ENCODE results near the gene ELF3. TPM values are rescaled to one million over a fixed set of nuclear protein-coding genes. Genes with fewer than 3 reads are reported as not detected.
"Not testable (repeated sequence)": the region's sequence is repeated elsewhere in the genome, so short reads cannot be mapped to it uniquely, and the experiment has no call there.

The ELF3 gene
- total and polyA plus RNA-seq, 10 of the 15 experiments (the other 5 are each of a cell fraction or from before 2014, with no cell fraction given): 0.07 to 14.3 (median 0.58) TPM; not detected in 1

- H3K4me3 ChIP-seq; H3K79me2 ChIP-seq (ENCODE audit: control insufficient read depth, insufficient read depth, low read length); FAIRE-seq; H3K36me3 ChIP-seq (ENCODE audit: control insufficient read depth in 2 of 2, insufficient read depth in 2 of 2, low read length in 1 of 2); ATAC-seq; in situ Hi-C loops (cut with MboI); H3K9ac ChIP-seq (ENCODE audit: control insufficient read depth, insufficient read depth, low read length); H2AFZ ChIP-seq (ENCODE audit: control insufficient read depth, low read depth, low read length); H4K20me1 ChIP-seq (ENCODE audit: control insufficient read depth, insufficient read depth); H3K27ac ChIP-seq (ENCODE audit: control insufficient read depth, insufficient read depth); SMC1A ChIA-PET (ENCODE audit: uncharacterized antibody, unreplicated experiment); H3K9me3 ChIP-seq (replicated peaks; ENCODE audit: control insufficient read depth, insufficient read depth, low read length); H3K27me3 ChIP-seq (replicated peaks in 1 of 2; ENCODE audit: control insufficient read depth in 2 of 2, insufficient read depth in 2 of 2, low read length in 1 of 2); intact Hi-C loops (cut with micrococcal nuclease; ENCODE audit: unreplicated experiment); RAD21 ChIA-PET (ENCODE audit: unreplicated experiment); CTCF ChIA-PET; H3K4me1 ChIP-seq (ENCODE audit: control insufficient read depth, insufficient read depth, low read length); DNase-seq (ENCODE audit: low read depth, low spot score); BruUV-seq (replicated peaks); H3K4me2 ChIP-seq (ENCODE audit: control insufficient read depth, insufficient read depth): not testable (repeated sequence)
- WGBS (ENCODE audit: insufficient coverage, insufficient replicate concordance, low lambda C conversion rate, missing lambda C conversion rate): 52% methylated on average over 10 of the region's 10 CpGs
- POLR2A ChIA-PET: interaction anchor here (0.7 kb wide), 1 partner anchor 233 kb away, joined by 4 read pairs; no protein-coding TSS in a partner anchor
Observed at GRCh38 chr1:202064889-202065312, 54.5 kb downstream of the ELF3 start.

Small RNA genes within 50 kb of the gene (microRNA-seq; reads per million reads assigned to microRNA genes)
- gene MIR6740: not detected

Small RNA genes within 50 kb of the gene (small RNA-seq; reads per million reads assigned to genes)
- not detected for gene AL691482.1
- gene AL691482.2: not detected
- not detected for gene MIR6740
- gene RF00156: not detected

Other genes with a start within 250 kb of the ELF3 start
Only the 7 nearest of the 9 such genes appear.
- 0.11 TPM in 1 of 2 replicates, not detected in the other for gene SHISA4, start 121.7 kb upstream of the ELF3 start, total RNA-seq (2014; rRNA removed)
- gene SHISA4, start 121.7 kb upstream of the ELF3 start, total RNA-seq (2014; rRNA removed; fragmentation: Illumina TruSeq; extraction: Trizol): not detected in 2 replicates
- gene SHISA4, start 121.7 kb upstream of the ELF3 start, total RNA-seq (2021): not detected in 2 replicates
- 0.07 TPM in 1 of 2 replicates, not detected in the other for gene SHISA4, start 121.7 kb upstream of the ELF3 start, polyA plus RNA-seq (2011; rRNA removed)
- gene SHISA4, start 121.7 kb upstream of the ELF3 start, polyA plus RNA-seq (2014; fragmentation: Illumina TruSeq; extraction: Trizol): 0.07 TPM in 1 of 2 replicates, not detected in the other
- gene SHISA4, start 121.7 kb upstream of the ELF3 start, polyA plus RNA-seq (2014; fragmentation: Nextera tagmentation; extraction: Ambion mirVana): not detected
- not detected in 2 replicates for gene SHISA4, start 121.7 kb upstream of the ELF3 start, polyA plus RNA-seq (2014; rRNA removed)
- not detected for gene SHISA4, start 121.7 kb upstream of the ELF3 start, polyA plus RNA-seq (2016; fragmentation: Nextera tagmentation; extraction: Ambion mirVana)
- gene LMOD1, start 64.0 kb upstream of the ELF3 start, total RNA-seq (2014; rRNA removed): not detected in 2 replicates
- not detected in 2 replicates for gene LMOD1, start 64.0 kb upstream of the ELF3 start, total RNA-seq (2014; rRNA removed; fragmentation: Illumina TruSeq; extraction: Trizol)
- 0.11 and 0.15 TPM in 2 replicates for gene LMOD1, start 64.0 kb upstream of the ELF3 start, total RNA-seq (2021)
- gene LMOD1, start 64.0 kb upstream of the ELF3 start, polyA plus RNA-seq (2011; rRNA removed): not detected in 2 replicates
- not detected in 2 replicates for gene LMOD1, start 64.0 kb upstream of the ELF3 start, polyA plus RNA-seq (2014; fragmentation: Illumina TruSeq; extraction: Trizol)
- gene LMOD1, start 64.0 kb upstream of the ELF3 start, polyA plus RNA-seq (2014; fragmentation: Nextera tagmentation; extraction: Ambion mirVana): not detected
- not detected in 2 replicates for gene LMOD1, start 64.0 kb upstream of the ELF3 start, polyA plus RNA-seq (2014; rRNA removed)
- gene LMOD1, start 64.0 kb upstream of the ELF3 start, polyA plus RNA-seq (2016; fragmentation: Nextera tagmentation; extraction: Ambion mirVana): not detected
- gene TIMM17A, start 55.1 kb upstream of the ELF3 start, total RNA-seq (2014; rRNA removed): 68.6 and 82.3 TPM in 2 replicates
- 77.6 and 79.7 TPM in 2 replicates for gene TIMM17A, start 55.1 kb upstream of the ELF3 start, total RNA-seq (2014; rRNA removed; fragmentation: Illumina TruSeq; extraction: Trizol)
- 74.4 TPM in 2 replicates for gene TIMM17A, start 55.1 kb upstream of the ELF3 start, total RNA-seq (2021)
- gene TIMM17A, start 55.1 kb upstream of the ELF3 start, polyA plus RNA-seq (2011; rRNA removed): 105 and 139 TPM in 2 replicates
- gene TIMM17A, start 55.1 kb upstream of the ELF3 start, polyA plus RNA-seq (2014; fragmentation: Illumina TruSeq; extraction: Trizol): 71.6 and 83.2 TPM in 2 replicates
- 100 to 1,000 TPM; 248 to 357 TPM for gene TIMM17A, start 55.1 kb upstream of the ELF3 start, polyA plus RNA-seq (2014; fragmentation: Nextera tagmentation; extraction: Ambion mirVana)
- 69.0 and 72.1 TPM in 2 replicates for gene TIMM17A, start 55.1 kb upstream of the ELF3 start, polyA plus RNA-seq (2014; rRNA removed)
- gene TIMM17A, start 55.1 kb upstream of the ELF3 start, polyA plus RNA-seq (2016; fragmentation: Nextera tagmentation; extraction: Ambion mirVana): 100 to 1,000 TPM; 176 to 180 TPM
- gene RNPEP, start 27.9 kb upstream of the ELF3 start, total RNA-seq (2014; rRNA removed): 38.1 and 38.5 TPM in 2 replicates
- 24.5 and 25.2 TPM in 2 replicates for gene RNPEP, start 27.9 kb upstream of the ELF3 start, total RNA-seq (2014; rRNA removed; fragmentation: Illumina TruSeq; extraction: Trizol)
- gene RNPEP, start 27.9 kb upstream of the ELF3 start, total RNA-seq (2021): 45.6 and 47.7 TPM in 2 replicates
- gene RNPEP, start 27.9 kb upstream of the ELF3 start, polyA plus RNA-seq (2011; rRNA removed): 31.9 and 47.8 TPM in 2 replicates
- 58.6 and 71.0 TPM in 2 replicates for gene RNPEP, start 27.9 kb upstream of the ELF3 start, polyA plus RNA-seq (2014; fragmentation: Illumina TruSeq; extraction: Trizol)
- gene RNPEP, start 27.9 kb upstream of the ELF3 start, polyA plus RNA-seq (2014; fragmentation: Nextera tagmentation; extraction: Ambion mirVana): 10 to 100 TPM; 18.3 to 21.6 TPM
- gene RNPEP, start 27.9 kb upstream of the ELF3 start, polyA plus RNA-seq (2014; rRNA removed): 40.8 and 41.5 TPM in 2 replicates
- gene RNPEP, start 27.9 kb upstream of the ELF3 start, polyA plus RNA-seq (2016; fragmentation: Nextera tagmentation; extraction: Ambion mirVana): 10 to 100 TPM; 62.8 to 68.2 TPM
- gene GPR37L1, start 112.3 kb downstream of the ELF3 start, total RNA-seq (2014; rRNA removed): under 0.01 TPM in 1 of 2 replicates, not detected in the other
- not detected in 2 replicates for gene GPR37L1, start 112.3 kb downstream of the ELF3 start, total RNA-seq (2014; rRNA removed; fragmentation: Illumina TruSeq; extraction: Trizol)
- gene GPR37L1, start 112.3 kb downstream of the ELF3 start, total RNA-seq (2021): not detected in 2 replicates
- gene GPR37L1, start 112.3 kb downstream of the ELF3 start, polyA plus RNA-seq (2011; rRNA removed): not detected in 2 replicates
- gene GPR37L1, start 112.3 kb downstream of the ELF3 start, polyA plus RNA-seq (2014; fragmentation: Illumina TruSeq; extraction: Trizol): not detected in 2 replicates
- under 1 TPM; under 0.01 to 0.02 TPM for gene GPR37L1, start 112.3 kb downstream of the ELF3 start, polyA plus RNA-seq (2014; fragmentation: Nextera tagmentation; extraction: Ambion mirVana)
- gene GPR37L1, start 112.3 kb downstream of the ELF3 start, polyA plus RNA-seq (2014; rRNA removed): 0.01 TPM in 1 of 2 replicates, not detected in the other
- under 1 TPM; 0.03 to 0.08 TPM for gene GPR37L1, start 112.3 kb downstream of the ELF3 start, polyA plus RNA-seq (2016; fragmentation: Nextera tagmentation; extraction: Ambion mirVana)
- 18.8 and 20.7 TPM in 2 replicates for gene ARL8A, start 134.2 kb downstream of the ELF3 start, total RNA-seq (2014; rRNA removed)
- 10.3 and 12.0 TPM in 2 replicates for gene ARL8A, start 134.2 kb downstream of the ELF3 start, total RNA-seq (2014; rRNA removed; fragmentation: Illumina TruSeq; extraction: Trizol)
- 30.5 and 33.6 TPM in 2 replicates for gene ARL8A, start 134.2 kb downstream of the ELF3 start, total RNA-seq (2021)
- 49.2 and 49.5 TPM in 2 replicates for gene ARL8A, start 134.2 kb downstream of the ELF3 start, polyA plus RNA-seq (2011; rRNA removed)
- gene ARL8A, start 134.2 kb downstream of the ELF3 start, polyA plus RNA-seq (2014; fragmentation: Illumina TruSeq; extraction: Trizol): 11.3 and 15.4 TPM in 2 replicates
- gene ARL8A, start 134.2 kb downstream of the ELF3 start, polyA plus RNA-seq (2014; fragmentation: Nextera tagmentation; extraction: Ambion mirVana): 1 to 10 TPM in 1 of 2 experiments, under 1 TPM in 1; 0.34 to 2.4 TPM
- gene ARL8A, start 134.2 kb downstream of the ELF3 start, polyA plus RNA-seq (2014; rRNA removed): 22.8 and 25.7 TPM in 2 replicates
- gene ARL8A, start 134.2 kb downstream of the ELF3 start, polyA plus RNA-seq (2016; fragmentation: Nextera tagmentation; extraction: Ambion mirVana): 10 to 100 TPM; 10.8 to 15.4 TPM
- gene PTPN7, start 150.0 kb downstream of the ELF3 start, total RNA-seq (2014; rRNA removed): 95.2 and 111 TPM in 2 replicates
- gene PTPN7, start 150.0 kb downstream of the ELF3 start, total RNA-seq (2014; rRNA removed; fragmentation: Illumina TruSeq; extraction: Trizol): 61.6 and 78.5 TPM in 2 replicates
- gene PTPN7, start 150.0 kb downstream of the ELF3 start, total RNA-seq (2021): 99.8 and 102 TPM in 2 replicates
- 74.3 and 91.0 TPM in 2 replicates for gene PTPN7, start 150.0 kb downstream of the ELF3 start, polyA plus RNA-seq (2011; rRNA removed)
- gene PTPN7, start 150.0 kb downstream of the ELF3 start, polyA plus RNA-seq (2014; fragmentation: Illumina TruSeq; extraction: Trizol): 73.7 and 102 TPM in 2 replicates
- 10 to 100 TPM in 1 of 2 experiments, 1 to 10 TPM in 1; 7.9 to 14.2 TPM for gene PTPN7, start 150.0 kb downstream of the ELF3 start, polyA plus RNA-seq (2014; fragmentation: Nextera tagmentation; extraction: Ambion mirVana)
- 100 and 102 TPM in 2 replicates for gene PTPN7, start 150.0 kb downstream of the ELF3 start, polyA plus RNA-seq (2014; rRNA removed)
- gene PTPN7, start 150.0 kb downstream of the ELF3 start, polyA plus RNA-seq (2016; fragmentation: Nextera tagmentation; extraction: Ambion mirVana): 100 to 1,000 TPM; 116 to 117 TPM